ENCODE results near the gene RPL18A.
"Not testable (repeated sequence)": the region's sequence is repeated elsewhere in the genome, so short reads cannot be mapped to it uniquely, and the experiment has no call there.

The RPL18A gene

GRCh38 chr19:17866964-17867486 is 7.3 kb downstream of the RPL18A start:
- no peak for DNase-seq

GRCh38 chr19:17868669-17869068 is 9.0 kb downstream of the RPL18A start:
- DNase-seq: no peak

- no peak for DNase-seq
These were observed 9.5 kb downstream of the RPL18A start for GRCh38 chr19:17869114-17869608.

- DNase-seq: no peak
These were observed 11.5 kb downstream of the RPL18A start for GRCh38 chr19:17871032-17871877.

- peak; percentile 49 for DNase-seq
These were observed 12.2 kb downstream of the RPL18A start, which contains the start of gene SLC5A5 for GRCh38 chr19:17871878-17872250. SLC5A5 (plus strand) TSS chr19:17871945; CDS start chr19:17872320, 375 bp downstream.

- DNase-seq: peak; percentile 83
These were observed 12.7 kb downstream of the RPL18A start for GRCh38 chr19:17872251-17873001.

DNA sequence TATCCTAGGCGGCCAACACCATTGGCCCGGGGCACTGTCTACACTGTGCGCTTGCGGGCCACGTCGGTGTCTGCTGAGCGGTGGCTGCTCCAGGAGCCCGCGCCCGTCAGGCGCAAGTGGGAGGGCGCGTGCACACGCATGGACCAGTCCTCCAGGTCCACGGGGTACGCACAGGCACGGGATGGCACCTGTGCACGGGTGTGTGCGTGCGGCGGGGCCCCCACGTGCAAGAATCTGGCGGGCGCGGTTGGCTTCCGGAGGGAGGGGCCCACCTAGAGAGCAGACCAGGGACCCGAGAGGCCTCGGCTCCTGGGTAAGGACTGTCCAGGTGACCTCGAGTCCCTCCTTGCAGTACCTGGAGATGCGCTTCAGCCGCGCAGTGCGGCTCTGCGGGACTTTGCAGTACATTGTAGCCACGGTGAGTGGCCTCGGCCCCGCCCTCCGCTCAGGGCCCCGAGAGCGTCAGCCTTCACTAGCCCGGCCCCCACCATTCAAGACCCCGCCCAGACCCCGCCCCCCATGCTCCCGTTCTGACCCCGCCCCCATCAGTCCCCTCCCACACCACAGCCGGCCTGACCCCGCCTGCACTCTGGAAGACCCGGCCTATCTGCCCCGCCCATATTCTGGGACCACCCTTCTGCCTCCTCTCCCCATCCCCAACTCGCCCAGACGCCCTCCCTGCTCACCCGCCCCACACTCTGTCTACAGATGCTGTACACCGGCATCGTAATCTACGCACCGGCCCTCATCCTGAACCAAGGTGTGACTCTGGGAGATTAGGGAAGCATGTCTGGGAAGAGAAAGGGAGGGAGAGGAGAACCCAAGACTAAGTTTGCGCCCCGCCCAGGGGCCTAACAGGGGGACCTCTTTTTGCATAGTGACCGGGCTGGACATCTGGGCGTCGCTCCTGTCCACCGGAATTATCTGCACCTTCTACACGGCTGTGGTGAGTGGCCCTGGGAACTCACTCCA is 14.4 kb downstream of the RPL18A start:
- peak; percentile 79 for DNase-seq

DNA sequence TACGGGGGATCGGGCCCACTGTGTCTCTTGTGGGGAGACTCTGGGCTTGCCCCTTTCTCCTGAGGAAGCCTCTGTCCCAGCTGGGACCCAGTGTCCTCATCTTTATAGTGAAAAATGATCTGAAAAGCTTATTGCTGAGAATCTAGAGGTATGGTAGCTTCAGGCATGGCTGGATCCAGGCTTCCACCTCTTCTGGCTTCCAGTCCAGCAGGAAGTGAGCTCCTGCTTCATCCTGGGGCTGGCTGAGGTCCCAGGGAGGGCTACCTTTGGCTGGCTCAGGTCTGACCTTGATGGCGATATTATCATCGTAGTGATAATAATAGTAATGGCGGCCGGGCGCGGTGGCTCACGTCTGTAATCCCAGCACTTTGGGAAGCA is 15.0 kb downstream of the RPL18A start:
- no peak for DNase-seq

GRCh38 chr19:17877696-17878095 is 18.0 kb downstream of the RPL18A start:
- DNase-seq: no peak

GRCh38 chr19:17879466-17879865 is 19.8 kb downstream of the RPL18A start:
- DNase-seq: no peak

DNA sequence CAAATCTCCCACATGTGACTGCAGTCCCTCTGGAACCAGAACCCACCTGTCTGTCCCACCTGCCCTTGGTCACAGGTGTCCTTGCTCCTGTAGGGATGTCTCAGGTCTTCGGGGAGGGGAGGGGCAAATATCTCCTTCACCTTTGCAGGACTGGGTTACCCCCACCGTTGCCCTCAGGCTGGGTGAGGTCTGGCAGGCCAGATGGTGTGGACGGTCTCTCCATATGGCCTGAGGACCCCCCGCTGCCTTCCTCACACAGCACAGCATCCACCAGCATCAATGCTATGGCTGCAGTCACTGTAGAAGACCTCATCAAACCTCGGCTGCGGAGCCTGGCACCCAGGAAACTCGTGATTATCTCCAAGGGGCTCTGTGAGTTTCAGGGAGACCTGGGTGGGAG is 22.0 kb downstream of the RPL18A start:
- DNase-seq: no peak

DNA sequence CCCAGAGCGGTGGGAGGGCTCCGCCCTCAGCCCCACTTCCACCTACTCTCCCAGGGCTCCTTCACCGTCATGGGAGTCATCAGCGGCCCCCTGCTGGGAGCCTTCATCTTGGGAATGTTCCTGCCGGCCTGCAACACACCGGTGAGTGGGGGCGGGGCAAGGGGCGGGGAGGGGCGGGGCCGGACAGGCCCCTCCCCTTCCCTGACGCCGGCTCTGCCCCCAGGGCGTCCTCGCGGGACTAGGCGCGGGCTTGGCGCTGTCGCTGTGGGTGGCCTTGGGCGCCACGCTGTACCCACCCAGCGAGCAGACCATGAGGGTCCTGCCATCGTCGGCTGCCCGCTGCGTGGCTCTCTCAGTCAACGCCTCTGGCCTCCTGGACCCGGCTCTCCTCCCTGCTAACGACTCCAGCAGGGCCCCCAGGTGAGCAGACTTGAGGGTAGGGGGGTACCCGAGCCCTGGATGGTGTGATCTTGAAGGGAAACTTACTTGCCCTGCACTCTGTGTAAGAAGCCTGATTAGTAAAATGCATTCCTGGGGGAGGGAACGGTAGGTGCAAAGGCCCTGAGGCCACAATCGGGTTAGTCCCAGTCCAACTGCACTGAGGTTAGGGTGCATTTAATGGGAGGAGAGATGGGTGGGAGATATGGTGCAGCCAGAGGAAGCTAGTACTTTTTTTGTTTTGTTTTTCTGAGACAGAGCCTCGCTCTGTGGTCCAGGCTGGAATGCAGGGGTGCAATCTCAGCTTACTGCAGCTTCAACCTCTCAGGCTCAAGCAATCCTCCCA is 24.1 kb downstream of the RPL18A start:
- no peak for DNase-seq

GRCh38 chr19:17886515-17886914 is 26.8 kb downstream of the RPL18A start:
- DNase-seq: no peak

DNA sequence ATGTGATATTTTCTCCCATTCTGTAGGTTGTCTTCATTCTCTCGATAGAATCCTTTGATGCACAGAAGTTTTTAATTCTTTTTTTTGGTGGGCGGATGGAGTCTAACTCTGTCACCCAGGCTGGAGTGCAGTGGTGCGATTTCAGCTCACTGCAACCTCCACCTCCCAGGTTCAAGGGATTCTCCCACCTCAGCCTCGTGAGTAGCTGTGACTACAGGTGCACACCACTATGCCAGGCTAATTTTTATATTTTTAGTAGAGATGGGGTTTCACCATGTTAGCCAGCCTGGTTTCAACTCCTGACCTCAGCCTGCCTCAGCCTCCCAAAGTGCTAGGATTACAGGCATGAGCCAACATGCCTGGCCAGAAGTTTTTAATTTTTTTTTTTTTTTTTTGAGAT is 27.5 kb downstream of the RPL18A start:
- not testable (repeated sequence) for DNase-seq

DNA sequence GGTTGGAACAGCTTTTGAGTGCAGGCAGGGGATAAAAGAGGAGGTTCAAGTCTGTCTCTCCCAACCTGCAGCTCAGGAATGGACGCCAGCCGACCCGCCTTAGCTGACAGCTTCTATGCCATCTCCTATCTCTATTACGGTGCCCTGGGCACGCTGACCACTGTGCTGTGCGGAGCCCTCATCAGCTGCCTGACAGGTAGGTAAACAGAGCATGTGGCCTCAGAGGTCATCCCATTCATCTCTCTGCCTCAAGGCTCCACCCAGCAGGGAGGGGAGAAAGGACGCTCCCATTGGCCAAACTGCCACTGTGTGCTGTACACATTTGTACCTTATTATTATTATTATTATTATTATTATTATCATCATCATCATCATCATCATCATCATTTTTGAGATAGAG is 28.6 kb downstream of the RPL18A start:
- no peak for DNase-seq

- DNase-seq: no peak
These were observed 30.0 kb downstream of the RPL18A start for GRCh38 chr19:17889609-17890214.

DNA sequence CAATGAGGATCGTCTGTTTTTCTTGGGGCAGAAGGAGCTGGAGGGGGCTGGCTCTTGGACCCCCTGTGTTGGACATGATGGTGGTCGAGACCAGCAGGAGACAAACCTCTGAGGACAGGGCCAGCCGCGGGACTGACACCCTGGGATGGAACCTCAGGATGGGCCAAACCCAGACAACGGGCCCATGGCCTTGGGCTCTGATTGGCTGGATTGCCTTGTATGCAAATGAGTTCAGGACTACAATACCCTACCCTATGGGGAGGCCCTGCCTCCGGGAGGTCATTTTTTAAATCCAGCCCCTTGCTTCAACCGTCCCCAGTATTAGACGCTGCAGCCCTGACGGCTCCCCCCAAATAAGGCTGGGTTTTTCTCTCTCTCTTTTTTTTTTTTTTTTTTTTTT is 34.1 kb downstream of the RPL18A start:
- DNase-seq: no peak

GRCh38 chr19:17902701-17903100 is 43.0 kb downstream of the RPL18A start:
- no peak for DNase-seq

GRCh38 chr19:17908244-17908643 is 48.5 kb downstream of the RPL18A start:
- no peak for DNase-seq

GRCh38 chr19:17909003-17909732 is 49.5 kb downstream of the RPL18A start:
- no peak for DNase-seq

Measured in activated CD4-positive, alpha-beta T cell treated with anti-CD3 and anti-CD28 coated beads, Interleukin-2, Interleukin-6, amounts not matched to agents 100 ng/mL and 50 ng/mL, durations not matched to agents 16 hours and 8 hours (primary cell).